Kidney (tissue), 14 donors: ENCODE results near the gene PRDM1. TPM values are rescaled to one million over a fixed set of nuclear protein-coding genes. Genes with fewer than 3 reads are reported as not detected.

ENCODE experiments used
- DNase-seq, 5 donors: peaks; one replicate each; pipeline ENCODE4 v3.0.0-alpha.2; 2013 to 2020
- FAIRE-seq: peaks from 2 replicates; lab custom pipeline; 2012; peaks lifted over from hg19 to GRCh38; lab: Jason Lieb, UNC
- H3K27ac ChIP-seq, 2 donors: one replicate each; pipeline ENCODE4 v1.7.0; 2013; ENCODE audit warnings: low read depth in 2 of 2, low read length in 2 of 2, inconsistent platforms in 1 of 2
- H3K27me3 ChIP-seq: one replicate; pipeline ENCODE4 v1.7.1; 2013; ENCODE audit warnings: low read length, inconsistent platforms; ENCODE audit not compliant: control insufficient read depth, insufficient read depth
- H3K36me3 ChIP-seq, 3 donors: one replicate each; pipeline versions ENCODE4 v1.7.0 to v1.7.1; 2013; ENCODE audit warnings: low read length in 3 of 3, control low read depth in 1 of 3, inconsistent platforms in 1 of 3; ENCODE audit not compliant: insufficient read depth in 3 of 3, control insufficient read depth in 2 of 3
- H3K4me1 ChIP-seq, 3 donors: one replicate each; pipeline versions ENCODE4 v1.7.0 to v1.7.1; 2013; ENCODE audit warnings: low read length in 3 of 3, inconsistent platforms in 1 of 3, low read depth in 1 of 3; ENCODE audit not compliant: control insufficient read depth in 2 of 3, insufficient read depth in 2 of 3
- H3K4me3 ChIP-seq, 3 donors: one replicate each; pipeline versions ENCODE4 v1.7.0 to v1.8.1; 2013; ENCODE audit warnings: low read length in 3 of 3, control low read depth in 1 of 3, inconsistent platforms in 1 of 3
- H3K9ac ChIP-seq, 3 donors: one replicate each; pipeline versions ENCODE4 v1.7.0 to v1.7.1; 2013; ENCODE audit warnings: low read length in 3 of 3, control low read depth in 1 of 3, inconsistent platforms in 1 of 3
- H3K9me3 ChIP-seq, 3 donors: one replicate each; pipeline versions ENCODE4 v1.7.0 to v1.7.1; 2013; ENCODE audit warnings: low read length in 3 of 3, control low read depth in 1 of 3, inconsistent platforms in 1 of 3; ENCODE audit not compliant: control insufficient read depth in 2 of 3, insufficient read depth in 1 of 3
- CTCF ChIP-seq: IDR thresholded peaks from 3 replicates; pipeline ENCODE4 v1.5.1; 2012; ENCODE audit warnings: mild to moderate bottlenecking, moderate library complexity, borderline replicate concordance; ENCODE audit not compliant: insufficient read depth; ENCODE audit errors: extremely low read depth
- intact Hi-C: fragments of 100-400 bp; cut with DNase I; formaldehyde crosslinking; loops from one replicate; pipeline ENCODE4 v1.11.1; 2022
- polyA plus RNA-seq: library from polyadenylated mRNA; stranded (reverse); fragments of 350-450 nt; fragmentation: Illumina TruSeq; extraction: RNeasy Lipid Tissue Mini Kit (QIAGEN cat#74804); gene quantifications from one replicate; pipeline ENCODE4 v1.2.3, GENCODE V29; 2014; ENCODE audit warnings: low read depth, low replicate concordance; ENCODE audit not compliant: insufficient read depth
- total RNA-seq: library from RNA; stranded (reverse); fragmentation: NEBNext Ultra II Directional; extraction: Animal tissue kit (Norgen Biotek cat#: 25700); gene quantifications from one replicate; pipeline ENCODE4 v1.2.1, GENCODE V29; 2021
- donor health status: control.
- donor health status: control.
- donor health status: control.
- donor health status: control.
- donor health status: control.
- donor health status: DM: yes; HTN: yes; CAD: no.
- donor health status: Normal renal cell carcinoma (clear cell type).

The PRDM1 gene
- total and polyA plus RNA-seq, 2 donors from 2014 or later: 0.86 to 23.0 TPM

- Histone ChIP-seq H3K4me3 (no peak overlapping the region), H3K9ac (no peak overlapping the region), H3K27ac (no peak overlapping the region), H3K4me1 (no peaks in the 10 kb centered on the region), H3K27me3 (no peaks in the 10 kb centered on the region), H3K36me3 (no peaks in the 10 kb centered on the region), H3K9me3 (no peaks in the 10 kb centered on the region)
- DNase-seq: no peak
- TF ChIP-seq CTCF: no peak
- intact Hi-C loops: no loop called here
- no peak for FAIRE-seq
These were observed 27.3 kb downstream of the PRDM1 start for GRCh38 chr6:106113256-106113959.

- intact Hi-C loops: no loop called here
- FAIRE-seq: no peak
- H3K27ac ChIP-seq: no peak overlapping the region
These were observed 28.4 kb downstream of the PRDM1 start for GRCh38 chr6:106114492-106114891.

GRCh38 chr6:106115286-106115685, 29.1 kb downstream of the PRDM1 start:
- peaks cover 0 to 3% (median 0%) of the 10 kb centered on the region in 3 donors for H3K9me3 ChIP-seq
- no peak overlapping the region for H3K9ac ChIP-seq
- intact Hi-C loops: no loop called here
- H3K4me1 ChIP-seq: no peaks in the 10 kb centered on the region
- no peak overlapping the region for H3K4me3 ChIP-seq
- no peaks in the 10 kb centered on the region for H3K27me3 ChIP-seq
- H3K36me3 ChIP-seq: no peaks in the 10 kb centered on the region
- no peak for DNase-seq
- no peak for FAIRE-seq
- no peak for TF ChIP-seq CTCF
- H3K27ac ChIP-seq: no peak overlapping the region

More at GRCh38 chr6:106114492-106114891, 28.4 kb downstream of the PRDM1 start:
- H3K36me3 ChIP-seq: no peaks in the 10 kb centered on the region
- H3K4me1 ChIP-seq: no peaks in the 10 kb centered on the region
- H3K9me3 ChIP-seq: peaks cover 0 to 3% (median 0%) of the 10 kb centered on the region in 3 donors
- no peak for TF ChIP-seq CTCF
- no peak for DNase-seq
- no peak overlapping the region for H3K9ac ChIP-seq
- H3K27me3 ChIP-seq: no peaks in the 10 kb centered on the region
- H3K4me3 ChIP-seq: no peak overlapping the region
